Astrocyte (in vitro differentiated cells and primary cell): ENCODE results near the gene CDON. TPM values are rescaled to one million over a fixed set of nuclear protein-coding genes. Genes with fewer than 3 reads are reported as not detected.

ENCODE experiments used
- DNase-seq: peaks from one replicate; pipeline ENCODE4 v3.0.0-alpha.2; 2010; ENCODE audit warnings: low read depth
- FAIRE-seq: peaks from 2 replicates; lab custom pipeline; 2011; peaks lifted over from hg19 to GRCh38; lab: Jason Lieb, UNC
- H2AFZ ChIP-seq: 2 replicates; pipeline ENCODE4 v1.6.0; 2012; ENCODE audit warnings: low read depth, low read length, inconsistent platforms
- H3K27ac ChIP-seq: 2 replicates; pipeline ENCODE4 v1.5.1; 2011; ENCODE audit warnings: low read depth, low read length, inconsistent platforms
- H3K27me3 ChIP-seq: 2 replicates; pipeline ENCODE4 v1.6.0; 2011; ENCODE audit warnings: low read length, inconsistent platforms; ENCODE audit not compliant: insufficient read depth
- H3K36me3 ChIP-seq: 2 replicates; pipeline ENCODE4 v1.5.1; 2011; ENCODE audit warnings: low read length, inconsistent platforms; ENCODE audit not compliant: insufficient read depth
- H3K4me1 ChIP-seq: 2 replicates; pipeline ENCODE4 v1.5.1; 2011; ENCODE audit warnings: low read length, inconsistent platforms; ENCODE audit not compliant: insufficient read depth
- H3K4me2 ChIP-seq: 2 replicates; pipeline ENCODE4 v1.6.0; 2012; ENCODE audit warnings: low read length, inconsistent platforms
- H3K4me3 ChIP-seq: 2 replicates; pipeline ENCODE4 v1.5.1; 2011; ENCODE audit warnings: low read depth, mild to moderate bottlenecking, low read length, inconsistent platforms; ENCODE audit not compliant: insufficient read depth
- H3K79me2 ChIP-seq: 2 replicates; pipeline ENCODE4 v1.6.0; 2012; ENCODE audit warnings: mild to moderate bottlenecking, low read length, inconsistent platforms; ENCODE audit not compliant: insufficient read depth
- H3K9ac ChIP-seq: 2 replicates; pipeline ENCODE4 v1.6.0; 2012; ENCODE audit warnings: mild to moderate bottlenecking, low read length, inconsistent platforms
- H3K9me3 ChIP-seq: 2 replicates; pipeline ENCODE4 v1.5.1; 2012; ENCODE audit warnings: low read depth, mild to moderate bottlenecking, low read length, inconsistent platforms; ENCODE audit not compliant: insufficient read depth
- H4K20me1 ChIP-seq: 2 replicates; pipeline ENCODE4 v1.6.0; 2012; ENCODE audit warnings: low read length, inconsistent platforms; ENCODE audit not compliant: insufficient read depth
- H3K27ac Mint-ChIP-seq: one replicate; pipeline ENCODE4 v1.8.0; 2021; ENCODE audit warnings: mild to moderate bottlenecking, mixed read lengths; ENCODE audit not compliant: unreplicated experiment
- H3K27me3 Mint-ChIP-seq: one replicate; pipeline ENCODE4 v1.8.0; 2021; ENCODE audit warnings: low read depth, mixed read lengths; ENCODE audit not compliant: unreplicated experiment
- H3K36me3 Mint-ChIP-seq: one replicate; pipeline ENCODE4 v1.8.0; 2021; ENCODE audit warnings: low read depth, mixed read lengths; ENCODE audit not compliant: unreplicated experiment
- H3K4me1 Mint-ChIP-seq: one replicate; pipeline ENCODE4 v1.8.0; 2021; ENCODE audit warnings: low read depth, mixed read lengths; ENCODE audit not compliant: unreplicated experiment
- H3K4me3 Mint-ChIP-seq: one replicate; pipeline ENCODE4 v1.8.0; 2021; ENCODE audit warnings: mild to moderate bottlenecking, moderate library complexity, mixed read lengths; ENCODE audit not compliant: unreplicated experiment
- H3K9me3 Mint-ChIP-seq: one replicate; pipeline ENCODE4 v1.8.0; 2021; ENCODE audit warnings: mild to moderate bottlenecking, mixed read lengths; ENCODE audit not compliant: unreplicated experiment
- EZH2 ChIP-seq: IDR thresholded peaks from 2 replicates; pipeline ENCODE4 v1.6.1; 2012; ENCODE audit warnings: mild to moderate bottlenecking, low read length, inconsistent platforms; ENCODE audit not compliant: insufficient read depth
- total RNA-seq: library from RNA; stranded (reverse); gene quantifications from 2 replicates; pipeline ENCODE4 v1.2.1, GENCODE V29; 2021
- TF ChIP-seq, protein P1 (sequence below): IDR thresholded peaks from 2 replicates; pipeline ENCODE4 v1.5.1; 2011; ENCODE audit warnings: low read depth, mild to moderate bottlenecking, inconsistent platforms, low read length, moderate library complexity; ENCODE audit not compliant: insufficient read depth

The CDON gene
- total RNA-seq, 1 donor from 2014 or later = 15.5 TPM

- FAIRE-seq (no peak), DNase-seq (no peak)
- Histone ChIP-seq H4K20me1 (no peaks in the 10 kb centered on the region), H3K4me2 (no peak overlapping the region), H3K27me3 (no peaks in the 10 kb centered on the region), H3K79me2 (no peaks in the 10 kb centered on the region), H3K36me3 (no peaks in the 10 kb centered on the region), H3K4me1 (no peaks in the 10 kb centered on the region), H3K4me3 (no peak overlapping the region), H3K27ac (no peak overlapping the region), H3K9ac (no peak overlapping the region), H2AFZ (no peak overlapping the region), H3K9me3 (no peaks in the 10 kb centered on the region)
- Mint-ChIP-seq H3K36me3 (peaks cover 3% of the 10 kb centered on the region), H3K4me3 (no peak overlapping the region), H3K9me3 (no peaks in the 10 kb centered on the region), H3K4me1 (peaks cover 17% of the 10 kb centered on the region), H3K27ac (no peak overlapping the region), H3K27me3 (no peaks in the 10 kb centered on the region)
- no peak for TF ChIP-seq EZH2
- TF ChIP-seq, protein P1, sequence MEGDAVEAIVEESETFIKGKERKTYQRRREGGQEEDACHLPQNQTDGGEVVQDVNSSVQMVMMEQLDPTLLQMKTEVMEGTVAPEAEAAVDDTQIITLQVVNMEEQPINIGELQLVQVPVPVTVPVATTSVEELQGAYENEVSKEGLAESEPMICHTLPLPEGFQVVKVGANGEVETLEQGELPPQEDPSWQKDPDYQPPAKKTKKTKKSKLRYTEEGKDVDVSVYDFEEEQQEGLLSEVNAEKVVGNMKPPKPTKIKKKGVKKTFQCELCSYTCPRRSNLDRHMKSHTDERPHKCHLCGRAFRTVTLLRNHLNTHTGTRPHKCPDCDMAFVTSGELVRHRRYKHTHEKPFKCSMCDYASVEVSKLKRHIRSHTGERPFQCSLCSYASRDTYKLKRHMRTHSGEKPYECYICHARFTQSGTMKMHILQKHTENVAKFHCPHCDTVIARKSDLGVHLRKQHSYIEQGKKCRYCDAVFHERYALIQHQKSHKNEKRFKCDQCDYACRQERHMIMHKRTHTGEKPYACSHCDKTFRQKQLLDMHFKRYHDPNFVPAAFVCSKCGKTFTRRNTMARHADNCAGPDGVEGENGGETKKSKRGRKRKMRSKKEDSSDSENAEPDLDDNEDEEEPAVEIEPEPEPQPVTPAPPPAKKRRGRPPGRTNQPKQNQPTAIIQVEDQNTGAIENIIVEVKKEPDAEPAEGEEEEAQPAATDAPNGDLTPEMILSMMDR = no peak
Measured at GRCh38 chr11:125980436-125980835, 82.2 kb downstream of the CDON start.

- FAIRE-seq (no peak), DNase-seq (no peak)
- Mint-ChIP-seq H3K27me3 (no peaks in the 10 kb centered on the region), H3K4me3 (no peak overlapping the region), H3K9me3 (no peaks in the 10 kb centered on the region), H3K27ac (no peak overlapping the region), H3K4me1 (peaks cover 17% of the 10 kb centered on the region), H3K36me3 (peaks cover 3% of the 10 kb centered on the region)
- no peaks in the 10 kb centered on the region for H3K4me1 ChIP-seq
- no peaks in the 10 kb centered on the region for H4K20me1 ChIP-seq
- H3K9ac ChIP-seq = no peak overlapping the region
- H3K4me2 ChIP-seq = no peak overlapping the region
- no peak overlapping the region for H2AFZ ChIP-seq
- H3K9me3 ChIP-seq = no peaks in the 10 kb centered on the region
- TF ChIP-seq, protein P1 = no peak
- TF ChIP-seq EZH2 = no peak
- no peak overlapping the region for H3K27ac ChIP-seq
- H3K4me3 ChIP-seq = no peak overlapping the region
- no peaks in the 10 kb centered on the region for H3K27me3 ChIP-seq
- H3K36me3 ChIP-seq = no peaks in the 10 kb centered on the region
- no peaks in the 10 kb centered on the region for H3K79me2 ChIP-seq
Measured at GRCh38 chr11:125979511-125979910, 83.2 kb downstream of the CDON start.

GRCh38 chr11:125978778-125979407 is 83.8 kb downstream of the CDON start:
- H3K36me3 ChIP-seq = no peaks in the 10 kb centered on the region
- Mint-ChIP-seq H3K4me1 (peaks cover 13% of the 10 kb centered on the region), H3K27ac (no peak overlapping the region), H3K4me3 (no peak overlapping the region), H3K9me3 (no peaks in the 10 kb centered on the region), H3K36me3 (peaks cover 3% of the 10 kb centered on the region), H3K27me3 (no peaks in the 10 kb centered on the region)
- no peak overlapping the region for H2AFZ ChIP-seq
- no peak overlapping the region for H3K4me2 ChIP-seq
- H3K27ac ChIP-seq = no peak overlapping the region
- H3K9ac ChIP-seq = no peak overlapping the region
- no peaks in the 10 kb centered on the region for H3K27me3 ChIP-seq
- no peaks in the 10 kb centered on the region for H3K4me1 ChIP-seq
- no peaks in the 10 kb centered on the region for H3K79me2 ChIP-seq
- no peaks in the 10 kb centered on the region for H4K20me1 ChIP-seq
- TF ChIP-seq, protein P1 = no peak
- H3K4me3 ChIP-seq = no peak overlapping the region
- FAIRE-seq (no peak), DNase-seq (no peak)
- H3K9me3 ChIP-seq = no peaks in the 10 kb centered on the region
